ENCODE results near the gene EPHA1.

The EPHA1 gene

GRCh38 chr7:143458263-143458662, 49.6 kb upstream of the EPHA1 start (continued):
- TF ChIP-seq ZNF596 (tag by site-specific recombination; IDR thresholded peaks at IDR 0.05) (no peak), ZSCAN16 (tag by site-specific recombination; IDR thresholded peaks at IDR 0.05) (no peak)

DNA sequence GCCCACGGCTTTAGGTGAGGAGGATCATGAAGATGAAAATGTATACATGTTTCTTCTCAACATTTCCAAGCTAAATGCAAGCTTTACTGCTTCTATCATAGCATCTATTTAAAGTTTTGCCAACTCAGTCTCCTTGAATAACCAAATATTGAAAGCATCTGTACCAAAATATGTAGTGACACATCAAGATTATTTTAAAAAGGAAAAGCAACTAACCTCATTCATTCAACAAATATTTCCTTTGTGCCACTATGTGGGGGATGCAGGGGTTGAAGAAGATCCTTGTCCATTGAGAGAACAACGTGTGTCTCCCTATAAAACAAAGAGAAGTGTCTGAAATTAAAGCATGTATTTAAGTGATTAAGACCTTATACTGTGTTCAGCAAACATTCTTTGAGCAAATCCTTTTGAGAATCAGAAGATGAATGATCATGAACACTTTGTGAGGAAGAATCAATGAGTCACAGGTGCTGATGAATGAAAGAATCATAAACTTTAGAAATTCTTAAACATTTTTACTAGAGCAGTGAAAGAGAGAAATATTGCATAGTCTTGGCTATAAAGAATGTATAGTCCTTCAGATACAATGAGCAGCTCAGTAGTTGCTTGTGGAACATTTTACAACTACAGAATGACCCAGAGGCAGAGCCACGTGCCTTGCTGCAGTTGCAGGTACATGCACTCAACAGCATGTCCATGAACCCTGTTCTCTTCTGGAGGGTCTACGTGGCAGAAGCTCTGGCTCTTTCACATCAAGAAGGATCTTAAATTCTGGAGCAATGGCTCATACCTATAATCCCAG, 48.5 kb upstream of the EPHA1 start:
- Histone ChIP-seq H3K4me3 (ENCODE audit: low read depth, low read length) (no peak overlapping the region), H3K9me3 (ENCODE audit: control insufficient read depth, insufficient read depth, low read depth, low read length) (no peaks in the 10 kb centered on the region), H3K36me3 (ENCODE audit: control insufficient read depth in 2 of 2, insufficient read depth in 1 of 2, low read length in 2 of 2) (no peaks in the 10 kb centered on the region), H3K4me1 (ENCODE audit: control insufficient read depth, insufficient read depth, low read length) (no peaks in the 10 kb centered on the region), H3K27ac (ENCODE audit: extremely low read depth, low read depth, low read length) (no peak overlapping the region)
- TF ChIP-seq ZFP37 (tag by site-specific recombination; IDR thresholded peaks at IDR 0.05) (no peak), ZNF2 (tag by site-specific recombination; IDR thresholded peaks at IDR 0.05) (no peak)
- TF ChIP-seq, protein P1, sequence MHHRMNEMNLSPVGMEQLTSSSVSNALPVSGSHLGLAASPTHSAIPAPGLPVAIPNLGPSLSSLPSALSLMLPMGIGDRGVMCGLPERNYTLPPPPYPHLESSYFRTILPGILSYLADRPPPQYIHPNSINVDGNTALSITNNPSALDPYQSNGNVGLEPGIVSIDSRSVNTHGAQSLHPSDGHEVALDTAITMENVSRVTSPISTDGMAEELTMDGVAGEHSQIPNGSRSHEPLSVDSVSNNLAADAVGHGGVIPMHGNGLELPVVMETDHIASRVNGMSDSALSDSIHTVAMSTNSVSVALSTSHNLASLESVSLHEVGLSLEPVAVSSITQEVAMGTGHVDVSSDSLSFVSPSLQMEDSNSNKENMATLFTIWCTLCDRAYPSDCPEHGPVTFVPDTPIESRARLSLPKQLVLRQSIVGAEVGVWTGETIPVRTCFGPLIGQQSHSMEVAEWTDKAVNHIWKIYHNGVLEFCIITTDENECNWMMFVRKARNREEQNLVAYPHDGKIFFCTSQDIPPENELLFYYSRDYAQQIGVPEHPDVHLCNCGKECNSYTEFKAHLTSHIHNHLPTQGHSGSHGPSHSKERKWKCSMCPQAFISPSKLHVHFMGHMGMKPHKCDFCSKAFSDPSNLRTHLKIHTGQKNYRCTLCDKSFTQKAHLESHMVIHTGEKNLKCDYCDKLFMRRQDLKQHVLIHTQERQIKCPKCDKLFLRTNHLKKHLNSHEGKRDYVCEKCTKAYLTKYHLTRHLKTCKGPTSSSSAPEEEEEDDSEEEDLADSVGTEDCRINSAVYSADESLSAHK (tag by site-specific recombination; IDR thresholded peaks at IDR 0.05): no peak
- ChIA-PET CTCF (interaction anchor here (0.6 to 1.5 kb wide), 2 partner anchors 39 to 40 kb away, joined by 3 read pairs; no protein-coding TSS in a partner anchor), POLR2A (no interaction called here)

DNA sequence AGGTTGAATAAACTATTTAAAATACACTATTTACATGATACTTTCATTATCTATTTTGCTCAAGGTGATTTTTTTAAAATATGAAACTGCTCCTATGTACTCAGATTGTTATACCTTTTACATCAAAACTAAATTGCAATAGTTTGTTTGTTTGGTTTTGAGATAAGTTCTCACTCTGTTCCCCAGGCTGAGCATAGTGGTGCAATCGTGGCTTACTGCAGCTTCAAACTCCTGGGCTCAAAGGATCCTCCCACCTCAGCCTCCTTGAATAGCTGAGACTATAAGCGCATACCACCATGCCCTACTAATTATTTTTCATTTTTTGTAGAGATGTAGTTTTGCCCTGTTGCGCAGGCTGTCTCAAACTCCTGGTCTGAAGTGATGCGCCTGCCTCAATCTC, 47.3 kb upstream of the EPHA1 start:
- H3K4me3 ChIP-seq (ENCODE audit: low read depth, low read length): no peak overlapping the region
- TF ChIP-seq ZNF560 (tag by site-specific recombination; IDR thresholded peaks at IDR 0.05; ENCODE audit: borderline replicate concordance): no peak
- TF ChIP-seq ZNF341 (tag by site-specific recombination; IDR thresholded peaks at IDR 0.05; ENCODE audit: low read depth): no peak
- no peak for TF ChIP-seq SCRT1 (tag by site-specific recombination; IDR thresholded peaks at IDR 0.05; ENCODE audit: borderline replicate concordance)
- no peak overlapping the region for H3K27ac ChIP-seq (ENCODE audit: extremely low read depth, low read depth, low read length)
- ChIA-PET POLR2A (no interaction called here), CTCF (interaction anchor here (0.7 kb wide), 1 partner anchor 197 kb away, joined by 3 read pairs; no protein-coding TSS in a partner anchor)
- no peaks in the 10 kb centered on the region for H3K4me1 ChIP-seq (ENCODE audit: control insufficient read depth, insufficient read depth, low read length)
- no peaks in the 10 kb centered on the region for H3K36me3 ChIP-seq (ENCODE audit: control insufficient read depth in 2 of 2, insufficient read depth in 1 of 2, low read length in 2 of 2)
- no peaks in the 10 kb centered on the region for H3K9me3 ChIP-seq (ENCODE audit: control insufficient read depth, insufficient read depth, low read depth, low read length)

GRCh38 chr7:143455491-143455890, 46.8 kb upstream of the EPHA1 start:
- CTCF ChIA-PET: interaction anchor here (0.6 to 0.9 kb wide), 2 partner anchors 40 to 146 kb away, joined by 3 read pairs; no protein-coding TSS in a partner anchor

More at GRCh38 chr7:143455491-143455890, 46.8 kb upstream of the EPHA1 start:
- H3K4me1 ChIP-seq (ENCODE audit: control insufficient read depth, insufficient read depth, low read length): no peaks in the 10 kb centered on the region
- POLR2A ChIA-PET: no interaction called here
- TF ChIP-seq ZNF645 (tag by site-specific recombination; IDR thresholded peaks at IDR 0.05) (no peak), ZNF391 (tag by site-specific recombination; IDR thresholded peaks at IDR 0.05; ENCODE audit: borderline replicate concordance, low read depth) (no peak), OSR2 (tag by site-specific recombination; IDR thresholded peaks at IDR 0.05) (no peak), KLF17 (tag by site-specific recombination; IDR thresholded peaks at IDR 0.05) (no peak), SP2 (tag by site-specific recombination; IDR thresholded peaks at IDR 0.05) (no peak), ZNF24 (tag by site-specific recombination; IDR thresholded peaks at IDR 0.05) (no peak), ZNF639 (tag by site-specific recombination; IDR thresholded peaks at IDR 0.05) (no peak), ZBTB17 (tag by site-specific recombination; IDR thresholded peaks at IDR 0.05) (no peak), KLF1 (tag by site-specific recombination; IDR thresholded peaks at IDR 0.05) (no peak), ZNF239 (tag by site-specific recombination; IDR thresholded peaks at IDR 0.05) (no peak)
- TF ChIP-seq, protein P2, sequence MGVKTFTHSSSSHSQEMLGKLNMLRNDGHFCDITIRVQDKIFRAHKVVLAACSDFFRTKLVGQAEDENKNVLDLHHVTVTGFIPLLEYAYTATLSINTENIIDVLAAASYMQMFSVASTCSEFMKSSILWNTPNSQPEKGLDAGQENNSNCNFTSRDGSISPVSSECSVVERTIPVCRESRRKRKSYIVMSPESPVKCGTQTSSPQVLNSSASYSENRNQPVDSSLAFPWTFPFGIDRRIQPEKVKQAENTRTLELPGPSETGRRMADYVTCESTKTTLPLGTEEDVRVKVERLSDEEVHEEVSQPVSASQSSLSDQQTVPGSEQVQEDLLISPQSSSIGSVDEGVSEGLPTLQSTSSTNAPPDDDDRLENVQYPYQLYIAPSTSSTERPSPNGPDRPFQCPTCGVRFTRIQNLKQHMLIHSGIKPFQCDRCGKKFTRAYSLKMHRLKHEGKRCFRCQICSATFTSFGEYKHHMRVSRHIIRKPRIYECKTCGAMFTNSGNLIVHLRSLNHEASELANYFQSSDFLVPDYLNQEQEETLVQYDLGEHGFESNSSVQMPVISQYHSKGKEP (tag by site-specific recombination; IDR thresholded peaks at IDR 0.05): no peak
- TF ChIP-seq, protein P3, sequence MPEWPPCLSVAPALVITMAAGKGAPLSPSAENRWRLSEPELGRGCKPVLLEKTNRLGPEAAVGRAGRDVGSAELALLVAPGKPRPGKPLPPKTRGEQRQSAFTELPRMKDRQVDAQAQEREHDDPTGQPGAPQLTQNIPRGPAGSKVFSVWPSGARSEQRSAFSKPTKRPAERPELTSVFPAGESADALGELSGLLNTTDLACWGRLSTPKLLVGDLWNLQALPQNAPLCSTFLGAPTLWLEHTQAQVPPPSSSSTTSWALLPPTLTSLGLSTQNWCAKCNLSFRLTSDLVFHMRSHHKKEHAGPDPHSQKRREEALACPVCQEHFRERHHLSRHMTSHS (tag by site-specific recombination; IDR thresholded peaks at IDR 0.05): no peak
- H3K36me3 ChIP-seq (ENCODE audit: control insufficient read depth in 2 of 2, insufficient read depth in 1 of 2, low read length in 2 of 2): no peaks in the 10 kb centered on the region
- no peak overlapping the region for H3K4me3 ChIP-seq (ENCODE audit: low read depth, low read length)
- H3K9me3 ChIP-seq (ENCODE audit: control insufficient read depth, insufficient read depth, low read depth, low read length): no peaks in the 10 kb centered on the region
- H3K27ac ChIP-seq (ENCODE audit: extremely low read depth, low read depth, low read length): no peak overlapping the region

Data from HEK293 (cell line).